ENCODE measurements around the gene RAB11FIP5. TPM values are rescaled to one million over a fixed set of nuclear protein-coding genes. Genes with fewer than 3 reads are reported as not detected.

The RAB11FIP5 gene, protein sequence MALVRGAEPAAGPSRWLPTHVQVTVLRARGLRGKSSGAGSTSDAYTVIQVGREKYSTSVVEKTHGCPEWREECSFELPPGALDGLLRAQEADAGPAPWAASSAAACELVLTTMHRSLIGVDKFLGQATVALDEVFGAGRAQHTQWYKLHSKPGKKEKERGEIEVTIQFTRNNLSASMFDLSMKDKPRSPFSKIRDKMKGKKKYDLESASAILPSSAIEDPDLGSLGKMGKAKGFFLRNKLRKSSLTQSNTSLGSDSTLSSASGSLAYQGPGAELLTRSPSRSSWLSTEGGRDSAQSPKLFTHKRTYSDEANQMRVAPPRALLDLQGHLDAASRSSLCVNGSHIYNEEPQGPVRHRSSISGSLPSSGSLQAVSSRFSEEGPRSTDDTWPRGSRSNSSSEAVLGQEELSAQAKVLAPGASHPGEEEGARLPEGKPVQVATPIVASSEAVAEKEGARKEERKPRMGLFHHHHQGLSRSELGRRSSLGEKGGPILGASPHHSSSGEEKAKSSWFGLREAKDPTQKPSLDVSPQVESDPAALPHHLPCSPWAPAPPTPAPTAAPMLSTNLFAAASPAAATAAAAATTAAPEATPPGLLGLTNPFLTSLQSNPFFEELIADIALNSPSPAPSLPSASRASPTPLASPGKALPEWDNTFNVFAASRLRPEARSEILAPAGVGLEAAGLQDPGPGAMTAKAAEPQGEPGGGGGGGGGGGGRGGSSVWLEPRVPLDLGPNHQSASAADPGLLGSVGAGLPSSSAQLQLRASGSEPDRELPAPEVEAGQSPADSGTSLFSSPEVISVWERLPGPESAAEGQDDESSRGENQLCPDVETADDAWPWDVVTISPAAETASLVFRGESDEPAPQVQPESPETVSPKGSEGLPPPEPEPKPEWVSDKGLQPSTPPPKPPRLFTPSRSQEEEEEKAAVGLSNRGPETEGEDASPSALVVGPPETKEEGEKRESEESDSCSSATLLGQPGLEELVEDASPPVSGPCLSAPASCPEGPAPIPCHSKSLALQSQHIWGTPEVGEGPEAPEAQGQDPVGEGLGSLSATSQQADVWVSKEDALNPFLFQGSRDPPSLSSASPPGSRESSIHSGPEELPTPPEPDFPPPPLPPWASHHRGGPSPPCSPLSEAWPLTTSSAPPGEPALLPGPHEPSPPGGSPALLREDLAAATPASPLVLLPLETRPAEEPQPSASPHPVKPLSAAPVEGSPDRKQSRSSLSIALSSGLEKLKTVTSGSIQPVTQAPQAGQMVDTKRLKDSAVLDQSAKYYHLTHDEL (N-terminal part only)
- 32.2 and 41.5 TPM in 2 replicates for total RNA-seq

DNA sequence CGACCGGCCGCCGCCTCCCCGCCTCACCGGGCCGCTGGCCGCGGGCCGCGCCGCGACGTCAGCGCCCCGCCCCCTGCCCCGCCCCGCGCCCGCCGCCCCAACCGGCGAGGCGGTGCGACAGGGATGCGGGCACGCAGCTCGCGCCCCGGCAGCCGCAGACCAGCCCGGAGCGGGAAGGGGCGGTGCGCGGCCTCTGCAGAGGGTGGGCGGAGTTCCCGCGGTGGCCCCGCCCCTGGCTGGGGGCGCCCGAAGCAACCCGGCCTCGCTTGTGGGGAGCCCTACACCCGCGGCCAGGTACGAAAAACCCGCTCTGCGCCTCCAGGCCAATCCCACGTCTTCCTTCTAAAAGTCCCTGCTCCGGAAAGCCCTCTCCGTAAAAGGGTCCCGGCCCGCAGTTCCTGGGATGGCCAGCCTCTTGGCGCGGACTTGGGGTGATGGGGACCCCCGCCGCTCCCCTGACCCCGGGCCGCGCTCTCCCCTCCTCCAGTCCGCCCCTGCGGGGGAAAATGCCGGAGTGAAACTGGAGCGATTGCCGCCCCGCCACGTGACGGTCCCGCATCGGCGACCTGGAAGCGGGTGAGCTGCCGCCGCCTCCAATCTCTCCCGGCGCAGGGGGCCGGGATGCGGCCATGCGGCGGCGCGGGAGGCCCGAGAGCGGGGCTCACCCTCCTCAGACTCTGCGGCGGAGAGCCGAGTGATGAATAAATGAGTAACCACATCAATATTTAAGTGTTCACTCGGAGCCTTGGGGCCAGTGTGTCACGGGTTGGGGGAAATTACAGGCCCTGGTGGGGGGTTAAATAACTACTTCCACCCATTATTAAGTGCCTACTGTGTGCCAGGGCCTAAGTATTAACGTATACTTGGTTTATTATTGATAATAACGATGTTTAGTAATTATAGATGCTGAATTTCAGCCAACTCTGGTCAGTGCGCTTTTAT lies at the start of gene RAB11FIP5:
TSS of gene RAB11FIP5 (minus strand) at position 36 of the 942 bp plus-strand sequence. CDS start 171 bp downstream, outside the sequence.

DNA sequence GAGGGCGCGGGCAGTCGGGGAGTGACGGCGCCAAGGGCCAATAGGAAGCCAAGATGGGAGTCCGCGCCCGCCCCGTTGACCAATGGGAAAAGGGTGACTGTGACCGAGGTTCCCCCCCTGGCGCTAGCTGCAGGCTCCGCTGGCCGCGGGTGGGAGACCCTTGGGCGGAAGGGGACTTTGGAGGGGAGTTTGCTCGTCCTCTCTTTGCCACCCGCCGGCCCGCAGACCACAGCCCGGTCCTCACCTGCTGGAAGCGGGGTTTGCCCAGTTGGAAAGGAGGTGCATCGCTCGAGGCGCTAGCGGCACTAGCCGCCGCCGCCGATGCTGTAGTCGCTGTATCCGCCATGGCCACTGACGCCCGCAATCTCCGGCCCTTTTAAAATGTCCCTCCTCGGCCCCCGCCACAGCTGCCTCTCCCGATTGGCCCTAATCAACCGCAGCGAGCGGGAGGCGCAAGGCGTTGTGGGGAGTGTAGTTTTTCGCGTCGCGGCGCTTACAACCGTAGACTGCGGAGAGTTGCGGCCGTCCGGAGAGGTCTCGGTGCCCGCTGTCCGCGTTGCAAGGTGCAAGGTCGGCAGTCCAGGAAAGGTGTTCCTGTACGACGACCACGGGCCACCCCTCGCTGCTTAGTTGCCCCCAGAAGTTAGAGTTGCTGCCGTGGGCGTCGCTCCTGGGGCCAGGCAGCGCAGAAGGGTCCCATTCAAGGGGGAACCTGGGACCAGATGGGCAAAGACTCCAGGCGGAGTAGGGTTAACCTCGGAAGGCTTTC lies 41.2 kb downstream of the RAB11FIP5 start, which contains the start of gene SFXN5:
TSS of gene SFXN5 (minus strand) at position 353 of the 769 bp plus-strand sequence. CDS start at position 346, 7 bp downstream.

Other genes starting within 250 kb of the RAB11FIP5 start
- gene SPR, start 225.5 kb downstream of the RAB11FIP5 start, total RNA-seq, result 20.9 and 32.8 TPM in 2 replicates
- gene EMX1, start 195.4 kb downstream of the RAB11FIP5 start, total RNA-seq, result 0.16 TPM in 1 of 2 replicates, not detected in the other
- gene SFXN5, start 41.2 kb downstream of the RAB11FIP5 start, total RNA-seq, result 3.6 and 4.1 TPM in 2 replicates
- gene NOTO, start 89.6 kb upstream of the RAB11FIP5 start, total RNA-seq, result not detected in 2 replicates
- 20.9 and 28.7 TPM in 2 replicates for gene SMYD5, start 101.3 kb upstream of the RAB11FIP5 start, total RNA-seq
- gene PRADC1, start 120.3 kb upstream of the RAB11FIP5 start, total RNA-seq, result 12.0 and 13.8 TPM in 2 replicates
- gene CCT7, start 121.4 kb upstream of the RAB11FIP5 start, total RNA-seq, result 333 and 522 TPM in 2 replicates
- 5.4 and 5.5 TPM in 2 replicates for gene FBXO41, start 171.5 kb upstream of the RAB11FIP5 start, total RNA-seq
- not detected in 2 replicates for gene EGR4, start 180.6 kb upstream of the RAB11FIP5 start, total RNA-seq

Measured in hair follicular keratinocyte (primary cell).